ENCODE data around the gene KCNQ1.

DNA sequence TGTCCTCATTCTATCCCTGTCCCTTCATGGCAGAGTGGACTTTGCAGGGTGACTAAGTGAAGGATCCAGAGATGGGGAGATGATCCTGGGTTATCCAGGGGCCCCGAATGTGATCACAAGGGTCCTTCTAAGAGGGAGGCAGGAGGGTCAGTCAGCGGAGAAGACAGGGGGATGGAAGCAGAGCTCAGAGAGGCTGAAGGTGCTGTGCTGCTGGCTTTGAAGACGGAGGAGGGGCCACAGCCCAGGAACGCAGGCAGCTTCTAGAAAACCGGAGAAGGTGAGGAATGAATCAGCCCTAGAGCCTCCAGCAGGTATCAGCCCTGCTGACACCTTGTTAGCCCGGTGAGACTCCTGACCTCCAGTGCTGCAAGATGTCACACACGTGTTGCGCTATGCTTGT, 377.1 kb downstream of the KCNQ1 start:
- TF ChIP-seq CTCF (IDR thresholded peaks at IDR 0.05) (no peak), RXRA (IDR thresholded peaks at IDR 0.05; ENCODE audit: borderline replicate concordance, low read depth) (no peak), GABPA (IDR thresholded peaks at IDR 0.05; ENCODE audit: low read depth) (no peak), RCOR1 (IDR thresholded peaks at IDR 0.05; ENCODE audit: low read length) (no peak)

Data from SK-N-SH (cell line).